HepG2 (cell line): ENCODE measurements around the gene ANP32A. TPM values are rescaled to one million over a fixed set of nuclear protein-coding genes. Genes with fewer than 3 reads are reported as not detected.

Source experiments
- ATAC-seq: fragments of 200-7000 bp; cut with Tn5 transposase; 3 replicates; pipeline ENCODE4 v1.9.1; 2020; ENCODE audit warnings: mild to moderate bottlenecking, moderate library complexity
- BruUV-seq: library from RNA; stranded (reverse); fragments of 400-500 nt; replicated peaks from 2 replicates; lab custom pipeline; 2021; lab: Mats Ljungman, UMichigan
- CTCF ChIA-PET: fragments of 300-600 bp; formaldehyde crosslinking; extraction: SDS; loops from one replicate; lab custom pipeline; 2021; ENCODE audit warnings: low total read pairs, inconsistent platforms, low intra/inter-chr PET ratio; lab: Yijun Ruan, JAX
- POLR2A ChIA-PET: fragments of 350-600 bp; sonication (Branson Sonifier 250); formaldehyde crosslinking; loops from one replicate; lab custom pipeline; 2020; ENCODE audit warnings: antibody characterized with exemption, inconsistent platforms; lab: Yijun Ruan, JAX
- DNase-seq: peaks from one replicate; pipeline ENCODE4 v3.0.0-alpha.2; 2015; ENCODE audit warnings: low spot score
- FAIRE-seq: peaks from 3 replicates; lab custom pipeline; 2011; peaks lifted over from hg19 to GRCh38; lab: Jason Lieb, UNC
- H2AFZ ChIP-seq: one replicate; pipeline ENCODE4 v1.6.1; 2011; ENCODE audit warnings: low read length, inconsistent platforms
- H3K27ac ChIP-seq: fragments of 300-600 bp; 3 replicates; pipeline ENCODE4 v1.8.0; 2011; ENCODE audit warnings: mixed run types, mild to moderate bottlenecking, mixed read lengths, low read length, inconsistent platforms; ENCODE audit not compliant: insufficient read depth; ENCODE audit errors: extremely low read length
- H3K27me3 ChIP-seq, 2 experiments: fragments of 200-600 bp in 1 of 2; 2 replicates in 1 of 2; 3 replicates in 1 of 2; pipeline versions ENCODE4 v1.6.0 to v1.8.0; 2011; ENCODE audit warnings: low read length in 2 of 2, mild to moderate bottlenecking in 2 of 2, moderate library complexity in 2 of 2, inconsistent platforms in 1 of 2; ENCODE audit not compliant: insufficient read depth in 2 of 2, control insufficient read depth in 1 of 2
- H3K36me3 ChIP-seq, 2 experiments: fragments of 200-600 bp in 1 of 2; replicated peaks in 1 of 2; 2 replicates in 1 of 2; 3 replicates in 1 of 2; pipeline versions ENCODE4 v1.5.1 to v1.8.0; 2011; ENCODE audit warnings: low read length in 2 of 2, inconsistent platforms in 1 of 2; ENCODE audit not compliant: insufficient read depth in 2 of 2, control insufficient read depth in 1 of 2
- H3K4me1 ChIP-seq: 2 replicates; pipeline ENCODE4 v1.5.1; 2012; ENCODE audit warnings: low read length, inconsistent platforms; ENCODE audit not compliant: insufficient read depth
- H3K4me2 ChIP-seq: 2 replicates; pipeline ENCODE4 v1.6.0; 2011; ENCODE audit warnings: low read depth, low read length, inconsistent platforms
- H3K4me3 ChIP-seq, 3 experiments: fragments of 200-600 bp in 1 of 3; sonication (generic), shearing (Covaris generic) in 1 of 3; replicated peaks in 1 of 3; 2 replicates each; pipeline ENCODE4 v1.5.1; 2011 to 2016; ENCODE audit warnings: low read length in 3 of 3, inconsistent platforms in 2 of 3, low read depth in 2 of 3, mild to moderate bottlenecking in 2 of 3, control low read depth in 1 of 3, mixed read lengths in 1 of 3; ENCODE audit not compliant: insufficient read depth in 1 of 3
- H3K79me2 ChIP-seq: one replicate; pipeline ENCODE4 v1.6.1; 2011; ENCODE audit warnings: low read length, inconsistent platforms; ENCODE audit not compliant: insufficient read depth
- H3K9ac ChIP-seq: 2 replicates; pipeline ENCODE4 v1.6.0; 2011; ENCODE audit warnings: mild to moderate bottlenecking, low read depth, low read length, inconsistent platforms; ENCODE audit not compliant: insufficient read depth
- H3K9me3 ChIP-seq: 2 replicates; pipeline ENCODE4 v1.5.1; 2012; ENCODE audit warnings: mild to moderate bottlenecking, low read length
- H4K20me1 ChIP-seq: 2 replicates; pipeline ENCODE4 v1.6.0; 2011; ENCODE audit warnings: inconsistent platforms, mild to moderate bottlenecking, low read length, moderate library complexity; ENCODE audit not compliant: insufficient read depth
- GMEB1 ChIP-seq: sonication (generic); formaldehyde crosslinking; IDR thresholded peaks from 2 replicates; pipeline ENCODE4 v1.5.1; 2020; ENCODE audit warnings: missing genetic modification reagents, mild to moderate bottlenecking, borderline replicate concordance
- HOXA9 ChIP-seq: sonication (generic); formaldehyde crosslinking; IDR thresholded peaks from 2 replicates; pipeline ENCODE4 v1.8.1; 2022; ENCODE audit warnings: missing genetic modification reagents, mild to moderate bottlenecking, moderate library complexity, borderline replicate concordance
- IKZF5 ChIP-seq: IDR thresholded peaks from 2 replicates; pipeline ENCODE4 v1.6.1; 2018; ENCODE audit warnings: missing genetic modification reagents, mild to moderate bottlenecking, missing compliant biosample characterization
- LCORL ChIP-seq, 2 experiments: fragments of 450-650 bp in 1 of 2; sonication (generic) in 1 of 2; formaldehyde crosslinking in 1 of 2; IDR thresholded peaks; 2 replicates each; pipeline versions ENCODE4 v1.5.0 to v1.6.1; 2017 to 2020; ENCODE audit warnings: antibody characterized with exemption in 1 of 2, missing genetic modification reagents in 1 of 2
- SNAPC2 ChIP-seq: sonication (generic); formaldehyde crosslinking; IDR thresholded peaks from 2 replicates; pipeline ENCODE4 v1.8.1; 2022; ENCODE audit warnings: mild to moderate bottlenecking, missing genetic modification reagents
- ZBTB46 ChIP-seq: sonication (generic); formaldehyde crosslinking; IDR thresholded peaks from 2 replicates; pipeline ENCODE4 v1.4.0; 2020; ENCODE audit warnings: mild to moderate bottlenecking, missing genetic modification reagents, borderline replicate concordance
- ZNF274 ChIP-seq: sonication (generic); formaldehyde crosslinking; IDR thresholded peaks from 2 replicates; pipeline ENCODE4 v1.5.1; 2020; ENCODE audit warnings: mild to moderate bottlenecking, missing genetic modification reagents
- ZNF639 ChIP-seq: conservative IDR thresholded peaks from 2 replicates; pipeline ENCODE4 v1.6.1; 2018; ENCODE audit warnings: missing genetic modification reagents
- ZNF678 ChIP-seq: sonication (generic); formaldehyde crosslinking; IDR thresholded peaks from 2 replicates; pipeline ENCODE4 v1.4.0; 2020; ENCODE audit warnings: mild to moderate bottlenecking, missing genetic modification reagents
- ZNF75D ChIP-seq: sonication (generic); formaldehyde crosslinking; IDR thresholded peaks from 2 replicates; pipeline ENCODE4 v1.8.1; 2023; ENCODE audit warnings: missing genetic modification reagents, mild to moderate bottlenecking, borderline replicate concordance
- WGBS: methylation state at CpG from one replicate; pipeline ENCODE4 v1.1.6; 2017; ENCODE audit warnings: low lambda C conversion rate; 5-methylcytosine and 5-hydroxymethylcytosine counted together
- in situ Hi-C: cut with HindIII; loops from 2 replicates; pipeline ENCODE4 v1.10.0; 2017; ENCODE audit warnings: low pct_unique_long_range_greater_than_20kb; ENCODE audit not compliant: extremely low pct_ligation_motif_present
- intact Hi-C: fragments of 100-400 bp; cut with micrococcal nuclease; formaldehyde crosslinking; loops from one replicate; pipeline ENCODE4 v1.10.0; 2022; ENCODE audit not compliant: unreplicated experiment
- polyA plus RNA-seq, 8 experiments: library from polyadenylated mRNA; depleted of rRNA in 3 of 8; stranded (reverse) in 7 of 8; unstranded in 1 of 8; fragments of >200 nt; fragmentation: Illumina TruSeq in 4 of 8; extraction: Trizol in 4 of 8; gene quantifications; 2 replicates each; pipeline versions ENCODE4 v1.2.1 to v1.2.3, GENCODE V29; 2011 to 2016; ENCODE audit warnings: low read depth in 4 of 8, missing spikeins in 1 of 8, mixed read lengths in 1 of 8; ENCODE audit not compliant: insufficient read depth in 1 of 8
- total RNA-seq, 5 experiments: library from RNA; depleted of rRNA; stranded (reverse); fragments of >200 nt; fragmentation: Illumina TruSeq; extraction: Trizol; gene quantifications; 2 replicates each; pipeline ENCODE4 v1.2.3, GENCODE V29; 2016; ENCODE audit warnings: low read depth in 1 of 5

ANP32A gene
- total and polyA plus RNA-seq, 2 of the 13 experiments (the other 11 are each of a cell fraction or from before 2014, with no cell fraction given) = 60.6 to 206 TPM

GRCh38 chr15:68794307-68794706 lies 26.4 kb downstream of the ANP32A start:
- Histone ChIP-seq H3K27ac (peak overlapping the region; percentile 43), H3K36me3 (peaks cover 6 to 55% of the 10 kb centered on the region in 2 experiments; a peak in 4 of 5 replicates), H3K9ac (no peak overlapping the region), H3K27me3 (no peaks in the 10 kb centered on the region), H3K4me1 (peaks cover 58% of the 10 kb centered on the region), H3K4me2 (no peak overlapping the region), H3K4me3 (no peak overlapping the region), H3K9me3 (no peaks in the 10 kb centered on the region), H2AFZ (no peak overlapping the region), H3K79me2 (peaks cover 100% of the 10 kb centered on the region), H4K20me1 (peaks cover 97% of the 10 kb centered on the region)
- no peak for ATAC-seq
- POLR2A ChIA-PET = interaction anchor here (0.9 kb wide), 1 partner anchor 24 kb away, joined by 3 read pairs; no protein-coding TSS in a partner anchor
- no peak for TF ChIP-seq ZBTB46
- TF ChIP-seq HOXA9 = no peak
- no peak for TF ChIP-seq ZNF75D (CRISPR knock-in tag)
- TF ChIP-seq IKZF5 (CRISPR knock-in tag) = no peak
- TF ChIP-seq ZNF678 (CRISPR knock-in tag) = no peak
- no peak for TF ChIP-seq GMEB1 (CRISPR knock-in tag)
- no peak for TF ChIP-seq SNAPC2 (CRISPR knock-in tag)
- no peak for TF ChIP-seq LCORL (IDR thresholded peaks at IDR 0.05)
- TF ChIP-seq LCORL (CRISPR knock-in tag; IDR thresholded peaks at IDR 0.05) = no peak
- TF ChIP-seq ZNF274 (CRISPR knock-in tag) = no peak
- no peak for TF ChIP-seq ZNF639 (CRISPR knock-in tag)
- DNase-seq = no peak
- in situ Hi-C loops = no loop called here
- BruUV-seq = no TSS peak
- CTCF ChIA-PET = no interaction called here
- 87% methylated on average over 4 of the region's 4 CpGs for WGBS
- intact Hi-C loops = no loop called here
- no peak for FAIRE-seq
